Measurements from ENCODE around the gene GP1BA. TPM values are rescaled to one million over a fixed set of nuclear protein-coding genes. Genes with fewer than 3 reads are reported as not detected.

The GP1BA gene
- total and polyA plus RNA-seq, 2 donors (not counting 3 experiments of a cell fraction or from before 2014, with no cell fraction given): not detected

DNA sequence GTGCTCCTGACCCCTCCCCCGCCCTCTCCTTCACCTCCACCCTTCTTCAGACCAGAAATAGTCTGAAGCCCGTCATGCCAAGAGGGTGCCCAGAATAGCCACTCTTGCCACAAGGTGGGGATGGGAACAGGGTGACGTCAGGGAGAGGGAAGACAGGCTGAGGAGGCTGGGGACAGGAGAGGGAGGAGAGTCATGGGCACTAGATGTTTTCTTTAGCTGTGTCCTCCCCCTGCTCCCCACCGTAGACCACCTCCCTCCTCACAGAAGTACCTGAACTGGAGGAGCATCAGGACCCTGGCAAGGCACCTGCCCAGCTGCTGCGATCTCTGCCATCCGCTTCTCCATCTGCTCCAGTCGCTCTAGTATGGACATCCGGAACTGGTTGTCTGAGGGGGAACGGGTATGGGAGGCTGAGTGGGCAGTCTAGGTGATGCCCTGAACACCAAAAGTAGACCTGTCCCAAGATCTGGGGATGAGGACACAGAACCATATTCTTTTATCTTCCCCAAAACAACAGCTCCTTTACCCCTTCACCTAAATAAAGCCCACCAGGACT is 42.1 kb downstream of the GP1BA start:
- DNase-seq (ENCODE audit: low read depth, low spot score) (no peak), FAIRE-seq (no peak)
- TF ChIP-seq MYC (IDR thresholded peaks at IDR 0.05; ENCODE audit: low read depth, low read length) (no peak), EZH2 (IDR thresholded peaks at IDR 0.05; ENCODE audit: borderline replicate concordance, low read depth, low read length, severe bottlenecking) (no peak), MAX (IDR thresholded peaks at IDR 0.05; ENCODE audit: insufficient read depth, insufficient read length) (no peak), CTCF (IDR thresholded peaks at IDR 0.05; ENCODE audit: extremely low read depth in 1 of 2, insufficient read depth in 1 of 2, low read depth in 1 of 2, low read length in 2 of 2) (no peak), POLR2A (IDR thresholded peaks at IDR 0.05; ENCODE audit: low read depth, low read length) (no peak)
- Histone ChIP-seq H3K9me1 (replicated peaks; ENCODE audit: control insufficient read depth, extremely low read depth, insufficient read depth, low read length) (no peaks in the 10 kb centered on the region), H3K27ac (ENCODE audit: insufficient read depth, low read depth, low read length) (no peak overlapping the region), H3K4me3 (replicated peaks in 1 of 3; ENCODE audit: insufficient read depth in 1 of 3, low read depth in 1 of 3, low read length in 3 of 3) (no peak overlapping the region), H3K36me3 (ENCODE audit: control insufficient read depth in 2 of 2, extremely low read depth in 1 of 2, insufficient read depth in 2 of 2, low read length in 2 of 2) (peaks cover 26 to 58% of the 10 kb centered on the region in 2 experiments), H4K20me1 (replicated peaks; ENCODE audit: control insufficient read depth, extremely low read depth, insufficient read depth, low read length) (no peaks in the 10 kb centered on the region), H2AFZ (ENCODE audit: low read depth, low read length) (no peak overlapping the region), H3K4me2 (ENCODE audit: insufficient read depth, low read length) (no peak overlapping the region), H3K9me3 (replicated peaks; ENCODE audit: control insufficient read depth, insufficient read depth, low read length) (no peaks in the 10 kb centered on the region), H3K9ac (replicated peaks; ENCODE audit: extremely low read depth, insufficient read depth, low read length) (no peak overlapping the region), H3K4me1 (ENCODE audit: control insufficient read depth, extremely low read depth, insufficient read depth, low read length) (peaks cover 3% of the 10 kb centered on the region), H3K79me2 (ENCODE audit: control insufficient read depth, insufficient read depth, low read length) (no peaks in the 10 kb centered on the region), H3K27me3 (ENCODE audit: control insufficient read depth in 2 of 2, insufficient read depth in 2 of 2, low read length in 2 of 2) (no peaks in the 10 kb centered on the region)
- BruUV-seq (replicated peaks): no TSS peak
- POLR2A ChIA-PET: no interaction called here
- dilution Hi-C loops (cut with MboI; ENCODE audit: extremely low pct_ligation_motif_present, low sequenced_read_pairs): no loop called here
- CTCF ChIA-PET: interaction anchor here (0.6 to 1.1 kb wide), 2 partner anchors 14 to 89 kb away, joined by 3 read pairs; no protein-coding TSS in a partner anchor
- intact Hi-C loops (cut with micrococcal nuclease): no loop called here

GRCh38 chr17:4978726-4979125 is 46.6 kb downstream of the GP1BA start:
- no peak for DNase-seq (ENCODE audit: low read depth, low spot score)
- no TSS peak for BruUV-seq (replicated peaks)
- no peak for FAIRE-seq
- ChIA-PET CTCF (interaction anchor here (1.3 to 3.0 kb wide), 3 partner anchors 9 to 70 kb away, joined by 6 to 14 read pairs (median 10); partner anchors contain the start of gene CAMTA2), POLR2A (no interaction called here)
- Histone ChIP-seq H3K4me3 (replicated peaks in 1 of 3; ENCODE audit: insufficient read depth in 1 of 3, low read depth in 1 of 3, low read length in 3 of 3) (no peak overlapping the region), H4K20me1 (replicated peaks; ENCODE audit: control insufficient read depth, extremely low read depth, insufficient read depth, low read length) (no peaks in the 10 kb centered on the region), H3K9ac (replicated peaks; ENCODE audit: extremely low read depth, insufficient read depth, low read length) (no peak overlapping the region), H3K27me3 (ENCODE audit: control insufficient read depth in 2 of 2, insufficient read depth in 2 of 2, low read length in 2 of 2) (no peaks in the 10 kb centered on the region), H3K79me2 (ENCODE audit: control insufficient read depth, insufficient read depth, low read length) (no peaks in the 10 kb centered on the region), H3K4me2 (ENCODE audit: insufficient read depth, low read length) (no peak overlapping the region), H3K4me1 (ENCODE audit: control insufficient read depth, extremely low read depth, insufficient read depth, low read length) (peaks cover 6% of the 10 kb centered on the region), H3K9me3 (replicated peaks; ENCODE audit: control insufficient read depth, insufficient read depth, low read length) (no peaks in the 10 kb centered on the region), H3K9me1 (replicated peaks; ENCODE audit: control insufficient read depth, extremely low read depth, insufficient read depth, low read length) (no peaks in the 10 kb centered on the region), H3K27ac (ENCODE audit: insufficient read depth, low read depth, low read length) (no peak overlapping the region), H2AFZ (ENCODE audit: low read depth, low read length) (no peak overlapping the region), H3K36me3 (ENCODE audit: control insufficient read depth in 2 of 2, extremely low read depth in 1 of 2, insufficient read depth in 2 of 2, low read length in 2 of 2) (peaks cover 19 to 54% of the 10 kb centered on the region in 2 experiments)
- intact Hi-C loops (cut with micrococcal nuclease): no loop called here
- TF ChIP-seq JUN (IDR thresholded peaks at IDR 0.05; ENCODE audit: borderline replicate concordance, insufficient read depth, insufficient read length, low read depth) (no peak), FOS (IDR thresholded peaks at IDR 0.05; ENCODE audit: borderline replicate concordance, insufficient read depth, low read length) (no peak), GATA2 (IDR thresholded peaks at IDR 0.05; ENCODE audit: insufficient read depth, insufficient read length, low read depth, low read length) (no peak), POLR2A (IDR thresholded peaks at IDR 0.05; ENCODE audit: low read depth, low read length) (no peak), EZH2 (IDR thresholded peaks at IDR 0.05; ENCODE audit: borderline replicate concordance, low read depth, low read length, severe bottlenecking) (no peak), MYC (IDR thresholded peaks at IDR 0.05; ENCODE audit: low read depth, low read length) (no peak), CTCF (IDR thresholded peaks at IDR 0.05; ENCODE audit: extremely low read depth in 1 of 2, insufficient read depth in 1 of 2, low read depth in 1 of 2, low read length in 2 of 2) (no peak)
- dilution Hi-C loops (cut with MboI; ENCODE audit: extremely low pct_ligation_motif_present, low sequenced_read_pairs): no loop called here
